Endothelial cell of hepatic sinusoid (primary cell): ENCODE measurements around the gene RAD51B.
"Not testable (repeated sequence)": the region's sequence is repeated elsewhere in the genome, so short reads cannot be mapped to it uniquely, and the experiment has no call there.

Experiments used
- in situ Hi-C: cut with HindIII; loops from 2 replicates; pipeline ENCODE4 v1.10.0; 2017; ENCODE audit warnings: low sequenced_read_pairs

RAD51B gene

DNA sequence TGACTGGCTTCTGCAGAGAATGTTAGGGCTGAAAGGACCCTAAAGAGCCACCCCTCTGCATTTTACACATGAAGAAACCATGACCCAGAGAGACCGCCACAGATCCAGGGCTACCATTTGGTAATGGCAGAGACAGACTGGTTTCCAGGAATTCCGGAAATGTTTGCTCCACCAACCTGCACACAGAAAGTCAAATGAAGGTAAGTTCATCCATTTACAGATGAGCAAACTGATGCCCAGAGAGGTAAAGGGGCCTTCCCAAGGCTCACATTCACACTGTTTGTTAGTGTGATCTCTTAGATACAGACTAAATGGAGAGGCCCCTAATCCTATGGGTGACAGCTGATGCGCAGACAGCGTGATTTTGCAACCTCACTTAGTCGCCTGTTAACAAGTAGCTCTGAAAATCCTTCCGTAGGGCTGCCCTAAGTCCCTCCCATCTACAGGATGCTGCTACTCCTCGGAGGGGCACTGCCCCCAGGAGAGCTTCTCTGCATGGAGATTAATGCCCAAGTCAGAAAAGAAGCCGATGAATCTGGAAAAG, 939.5 kb downstream of the RAD51B start:
- in situ Hi-C loops: no loop called here

DNA sequence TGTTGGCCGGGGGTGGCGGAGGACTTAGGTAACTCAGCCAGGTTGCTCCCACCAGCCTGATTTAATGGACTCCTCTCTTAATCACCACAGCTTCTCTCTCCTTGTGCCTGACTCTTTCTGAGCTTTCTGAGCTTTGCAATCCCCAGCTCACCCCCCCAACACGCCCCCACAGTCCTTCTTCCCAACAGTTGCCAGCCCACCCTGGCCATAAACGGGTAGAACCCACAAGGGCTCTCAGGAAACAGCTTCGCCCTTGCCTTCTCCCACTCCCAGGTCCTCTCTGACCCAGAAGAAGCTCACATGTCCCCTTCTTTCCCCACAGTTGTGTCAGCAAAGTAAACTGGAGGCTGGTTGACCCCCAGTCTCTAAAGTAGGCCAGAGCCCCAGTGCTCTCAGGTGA, 940.4 kb downstream of the RAD51B start:
- in situ Hi-C loops: no loop called here

DNA sequence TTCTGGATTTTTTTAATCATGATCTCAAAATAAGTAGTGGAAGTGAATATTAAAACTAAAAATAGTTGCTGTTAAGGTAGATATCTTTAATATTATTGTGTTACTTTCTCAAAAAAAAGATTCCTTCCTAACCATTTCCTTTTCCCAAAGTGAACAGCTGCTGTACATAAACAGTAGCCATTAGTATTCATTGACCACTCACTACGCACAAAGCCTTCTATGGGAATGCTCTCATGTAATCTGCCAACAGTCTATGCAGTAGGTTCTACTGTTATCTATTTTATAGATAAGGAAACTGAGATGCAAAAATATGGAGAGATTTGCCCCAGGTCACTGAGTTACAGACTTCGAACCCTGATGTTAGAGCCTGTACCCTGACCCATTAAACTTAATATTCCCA, 941.2 kb downstream of the RAD51B start:
- in situ Hi-C loops: no loop called here

DNA sequence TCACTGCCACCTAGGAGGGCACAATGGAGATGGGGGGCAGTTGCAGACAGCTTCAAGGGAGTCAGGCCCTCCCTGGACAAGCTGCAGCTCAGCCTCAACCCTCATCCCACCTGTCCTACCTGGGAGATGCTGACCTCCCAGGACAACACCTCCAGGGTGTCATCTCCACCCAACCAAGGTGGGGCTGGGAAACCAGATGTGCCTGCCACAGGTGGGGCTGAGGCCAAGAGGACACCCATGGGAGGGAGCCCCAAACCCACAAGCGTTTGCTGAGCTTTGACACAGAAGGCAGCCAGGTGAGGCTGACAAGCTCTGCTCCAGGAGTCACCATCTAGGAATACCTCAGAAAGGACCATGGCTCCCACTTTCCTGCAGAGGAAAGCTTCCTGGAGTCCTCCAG, 941.8 kb downstream of the RAD51B start:
- in situ Hi-C loops: no loop called here

DNA sequence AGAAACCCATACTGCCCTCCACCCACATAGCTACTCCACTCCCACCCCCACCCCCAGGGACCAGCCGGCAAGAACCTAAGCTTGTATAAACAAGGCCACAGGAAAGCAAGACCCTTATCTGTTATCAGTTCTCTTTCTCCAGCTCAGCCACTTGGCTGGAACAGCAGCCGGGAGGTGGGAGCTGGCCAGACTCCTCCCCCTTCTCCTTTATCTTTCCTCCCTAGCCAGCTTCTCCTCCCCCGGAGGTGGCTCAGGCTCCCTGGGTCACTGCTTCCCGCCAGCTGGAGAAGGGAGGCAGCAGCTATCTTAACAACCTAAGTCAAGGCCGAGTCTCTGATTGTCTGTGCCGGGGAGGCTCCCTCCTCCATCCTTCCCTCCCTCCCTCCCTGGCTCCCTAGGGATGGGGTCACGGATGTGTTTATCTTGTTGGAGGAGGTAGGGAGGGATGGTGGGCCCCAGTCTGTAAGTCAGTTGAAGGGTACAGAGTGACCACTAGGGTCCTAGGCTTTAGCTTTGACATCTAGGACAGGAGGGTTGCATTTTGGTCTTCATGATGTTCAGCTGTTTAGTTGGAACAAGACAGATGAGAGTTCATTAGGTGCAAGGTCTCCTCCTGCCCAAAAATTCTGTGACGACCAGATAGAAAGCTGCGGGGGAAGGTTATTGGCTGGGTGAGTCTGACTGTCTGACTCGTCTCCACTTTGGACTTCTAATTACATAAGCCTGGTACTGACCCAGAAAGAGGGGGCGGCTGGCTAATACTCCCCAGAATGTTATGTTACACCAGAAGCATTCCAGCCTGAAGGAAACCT, 943.6 kb downstream of the RAD51B start:
- in situ Hi-C loops: no loop called here

DNA sequence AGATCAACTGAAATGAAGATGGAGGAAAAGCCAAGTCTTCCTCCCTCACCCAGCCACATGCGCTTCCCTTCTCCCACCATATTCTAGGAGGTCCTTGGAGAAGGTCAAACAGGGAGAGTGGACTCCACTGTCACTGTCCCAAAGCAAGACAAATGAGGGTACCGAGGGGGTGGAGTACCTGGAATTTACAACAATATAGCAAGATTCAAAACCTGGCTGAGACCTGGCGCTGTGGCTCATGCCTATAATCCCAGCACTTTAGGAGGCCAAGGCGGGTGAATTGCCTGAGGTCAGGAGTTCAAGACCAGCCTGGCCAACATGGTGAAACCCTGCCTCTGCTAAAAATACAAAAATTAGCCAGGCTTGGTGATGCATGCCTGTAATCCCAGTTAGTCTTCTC, 944.3 kb downstream of the RAD51B start:
- in situ Hi-C loops: not testable (repeated sequence)

DNA sequence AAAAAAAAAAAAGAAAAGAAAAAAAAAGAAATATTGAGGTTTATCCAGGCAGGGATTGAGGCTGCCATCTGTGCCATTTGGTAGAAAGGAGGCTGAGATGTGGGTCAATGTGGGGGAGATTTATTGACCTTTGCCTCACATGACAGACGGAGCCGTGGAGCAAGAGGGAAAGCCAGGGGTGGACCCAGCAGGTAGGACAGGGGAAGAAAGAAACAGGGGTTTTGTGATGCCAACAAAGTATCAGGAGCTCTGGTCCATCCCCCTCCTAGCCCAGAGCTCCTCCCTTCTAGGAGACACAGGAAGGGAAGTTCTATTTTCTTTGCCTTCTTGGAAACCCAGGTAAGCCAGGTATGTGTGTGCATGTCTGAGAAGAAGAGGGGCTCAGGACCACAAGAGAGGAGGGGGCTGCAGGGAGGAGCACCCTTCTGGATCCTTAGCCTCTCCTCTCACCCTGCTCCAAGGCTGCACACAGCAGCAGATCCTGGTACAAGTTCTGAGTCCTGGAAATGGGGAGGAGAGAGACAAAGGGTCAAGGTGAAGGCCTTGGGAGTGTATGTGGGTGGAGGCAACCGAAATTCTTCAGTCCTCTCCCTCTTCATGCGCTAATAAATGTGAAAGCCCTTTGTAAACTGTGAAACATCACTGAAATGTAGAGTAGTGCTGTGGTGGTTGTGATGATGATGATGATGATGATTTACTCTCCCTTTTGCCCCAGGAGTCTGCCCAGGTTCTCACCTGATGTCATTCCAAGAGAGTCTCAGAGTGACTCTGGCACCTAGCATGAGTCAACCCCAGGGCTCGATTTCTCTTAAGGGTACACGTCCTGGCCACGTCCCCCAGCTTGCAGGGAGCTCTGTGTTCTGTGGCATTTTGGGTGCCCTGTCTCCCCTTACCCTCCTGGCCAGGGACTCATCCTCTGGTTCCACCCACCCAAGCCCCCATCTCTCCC, 947.0 kb downstream of the RAD51B start:
- in situ Hi-C loops: no loop called here

DNA sequence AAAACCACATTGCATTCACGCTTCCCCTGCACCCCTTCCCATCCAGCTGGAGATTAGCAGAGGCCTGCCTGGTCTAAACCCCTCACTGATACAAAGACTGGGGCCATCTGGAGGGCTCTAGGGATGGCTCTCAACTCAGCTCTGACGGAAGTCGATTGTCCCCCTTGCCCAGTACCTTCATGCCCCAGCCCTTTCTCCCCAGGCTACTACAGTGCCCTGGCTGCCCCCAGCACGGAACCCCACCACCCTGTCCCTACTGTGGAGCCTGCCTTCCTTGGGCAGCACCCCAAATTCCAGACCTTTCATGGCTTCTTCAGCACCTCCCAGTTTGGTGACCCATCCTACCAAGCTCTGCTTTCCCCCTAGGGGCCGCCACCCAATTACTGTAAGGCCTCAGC, 947.7 kb downstream of the RAD51B start:
- in situ Hi-C loops: no loop called here

DNA sequence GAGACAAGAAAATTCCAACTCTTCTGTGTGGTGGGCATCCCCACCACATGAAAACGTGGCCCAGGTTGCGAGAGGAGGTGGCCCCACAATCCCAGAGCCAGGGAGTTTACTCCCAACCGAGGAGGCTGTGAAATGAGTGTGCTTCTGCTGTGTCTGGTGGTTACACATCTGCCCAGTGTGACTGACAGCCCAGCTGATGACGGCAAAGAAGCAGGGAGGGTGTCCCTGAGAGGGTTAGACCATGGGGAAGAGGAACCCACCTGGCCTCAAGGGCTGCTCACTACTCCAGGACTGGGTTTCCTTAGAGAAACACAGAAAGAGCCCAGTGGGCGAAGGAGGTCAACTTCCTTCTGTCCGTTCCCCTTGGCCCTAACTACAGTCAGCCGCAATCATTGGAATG, 948.7 kb downstream of the RAD51B start:
- in situ Hi-C loops: no loop called here

DNA sequence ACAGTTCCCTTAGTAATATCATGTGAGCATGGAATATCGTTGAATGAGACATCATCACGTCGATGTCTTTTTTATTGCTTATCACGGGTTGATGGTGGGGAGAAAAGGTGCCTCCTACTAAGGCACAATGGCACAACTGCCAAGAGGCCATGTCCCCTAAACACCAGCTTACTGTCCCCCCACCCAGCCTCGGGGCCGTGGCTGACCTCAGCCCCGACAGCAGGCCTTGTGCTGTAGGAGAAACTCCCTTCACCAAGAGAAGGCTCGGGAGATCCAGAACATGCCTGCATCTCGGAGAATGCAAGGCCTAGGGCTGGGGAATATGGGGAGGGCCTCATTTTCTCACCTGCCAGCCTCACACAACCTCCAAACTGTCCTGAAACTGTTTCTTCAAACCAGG, 950.5 kb downstream of the RAD51B start:
- in situ Hi-C loops: no loop called here

DNA sequence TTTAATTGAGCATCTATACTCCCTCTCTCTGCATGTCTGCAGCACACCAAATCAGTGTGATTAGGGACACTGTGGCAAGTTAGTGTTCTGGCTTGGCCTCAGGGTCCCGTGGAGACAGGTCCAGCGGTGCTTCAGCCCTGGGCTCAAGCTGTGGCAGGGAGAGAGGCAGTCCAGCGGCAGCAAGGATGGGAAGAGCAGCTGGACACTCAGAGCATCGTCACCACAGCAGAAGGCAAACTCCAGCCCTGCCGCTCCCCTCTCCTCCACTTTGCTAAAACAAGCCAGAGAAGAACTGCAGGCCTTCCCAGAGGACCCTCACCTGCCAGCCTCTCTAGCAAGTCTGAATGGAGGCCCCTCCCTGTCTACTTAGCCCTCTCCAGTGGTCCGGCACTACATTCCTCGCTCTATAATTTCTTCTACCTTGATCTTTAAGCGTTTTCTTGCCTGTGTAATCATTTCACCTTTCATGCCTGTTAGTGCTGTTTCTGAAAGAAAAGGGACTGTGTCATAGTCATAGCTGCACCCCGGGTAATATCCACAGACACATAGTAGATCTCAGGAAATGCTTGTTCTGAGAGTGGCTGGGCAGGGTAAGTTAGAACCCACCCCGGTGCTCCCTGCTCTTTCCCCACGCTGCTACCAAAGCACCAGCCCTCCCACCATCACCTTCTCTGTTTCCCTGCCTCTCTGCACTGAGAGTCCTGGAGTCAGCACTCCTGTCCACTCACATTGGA, 951.1 kb downstream of the RAD51B start:
- in situ Hi-C loops: no loop called here

DNA sequence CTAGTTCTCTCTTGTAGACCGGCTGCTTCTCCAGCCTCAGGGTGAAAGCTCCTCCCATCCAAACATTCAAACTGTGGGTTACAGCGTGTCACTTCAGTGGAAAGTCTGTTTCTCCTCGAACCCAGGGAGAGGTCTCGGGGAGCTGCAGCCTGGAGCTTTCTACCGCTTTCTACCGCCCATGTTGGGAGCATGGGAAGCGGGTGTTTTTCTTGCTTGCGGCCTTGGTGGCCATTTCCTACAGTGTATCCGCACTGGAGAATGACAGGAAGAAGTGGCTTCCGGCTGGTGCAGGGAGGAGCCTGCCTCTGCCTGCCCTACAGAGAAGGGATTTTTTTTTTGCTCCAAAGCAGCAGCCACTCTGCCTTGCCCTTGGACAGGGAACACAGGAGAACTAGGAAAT, 952.1 kb downstream of the RAD51B start:
- in situ Hi-C loops: no loop called here

DNA sequence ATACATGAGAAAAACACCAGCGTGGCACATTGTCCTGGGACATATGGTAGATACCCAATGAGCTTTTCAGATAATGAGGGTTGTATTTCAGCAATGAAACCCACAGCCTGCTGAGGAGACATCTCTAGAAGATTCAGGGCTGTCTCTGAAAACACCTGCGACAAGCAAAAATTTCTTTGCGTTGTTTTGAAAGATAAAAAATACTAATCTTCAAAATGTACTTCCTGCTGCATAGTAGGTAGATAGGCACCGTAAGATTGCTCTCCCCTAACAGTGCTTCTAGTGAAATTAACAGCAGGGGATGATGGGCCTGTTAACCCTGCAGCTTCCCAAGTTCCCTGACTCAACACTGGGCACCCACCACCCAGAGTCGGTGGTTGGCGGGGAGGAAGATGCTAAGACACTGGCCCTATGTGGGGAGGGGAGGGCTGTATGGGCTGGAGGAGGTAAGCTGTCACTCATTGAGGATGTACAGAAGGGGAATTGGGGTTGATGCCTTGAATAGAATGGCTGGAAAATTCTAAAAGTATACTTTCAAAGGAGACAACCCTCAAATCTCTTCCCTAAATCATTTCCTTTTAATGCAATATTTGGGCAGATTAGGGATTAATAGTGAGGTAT, 953.3 kb downstream of the RAD51B start:
- in situ Hi-C loops: no loop called here

DNA sequence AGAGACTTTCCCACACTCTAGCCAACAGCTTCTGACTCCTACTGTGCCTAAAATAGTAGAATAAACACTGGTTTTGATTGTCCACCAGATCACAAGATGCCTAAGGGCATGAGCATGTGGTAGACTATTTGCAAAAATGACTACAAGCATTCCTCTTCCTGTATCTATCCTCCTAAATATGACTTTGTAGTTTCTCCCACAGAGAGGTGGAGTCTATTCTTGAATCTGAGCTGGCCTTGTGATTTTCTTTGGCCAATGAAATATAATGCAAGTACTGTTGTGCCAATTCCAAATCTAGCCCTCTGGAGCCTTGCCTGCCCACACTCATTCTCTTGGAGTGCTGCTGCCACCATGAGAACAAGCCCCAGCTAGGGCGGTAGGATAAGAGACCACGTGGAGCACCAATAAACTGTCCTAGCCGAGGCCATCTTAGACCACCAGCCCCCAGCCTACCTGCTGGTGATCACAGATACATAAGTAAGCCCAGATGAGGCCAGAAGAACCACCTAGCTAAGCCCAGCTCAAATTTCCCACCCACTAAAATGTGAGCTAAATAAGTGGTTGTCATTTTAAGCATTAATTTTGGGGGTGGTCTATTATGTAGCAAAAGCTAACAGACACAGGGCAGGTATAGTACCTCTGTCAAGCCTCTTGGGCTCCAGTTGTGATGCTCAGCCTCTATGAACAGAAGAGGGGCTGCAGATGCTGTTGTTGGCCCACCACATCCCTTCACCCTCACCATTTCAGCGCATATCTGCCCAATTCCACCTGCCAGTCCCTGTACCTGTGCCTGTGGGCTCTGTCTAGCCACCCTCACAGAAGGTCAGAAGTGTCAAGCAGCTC, 955.4 kb downstream of the RAD51B start:
- in situ Hi-C loops: no loop called here

DNA sequence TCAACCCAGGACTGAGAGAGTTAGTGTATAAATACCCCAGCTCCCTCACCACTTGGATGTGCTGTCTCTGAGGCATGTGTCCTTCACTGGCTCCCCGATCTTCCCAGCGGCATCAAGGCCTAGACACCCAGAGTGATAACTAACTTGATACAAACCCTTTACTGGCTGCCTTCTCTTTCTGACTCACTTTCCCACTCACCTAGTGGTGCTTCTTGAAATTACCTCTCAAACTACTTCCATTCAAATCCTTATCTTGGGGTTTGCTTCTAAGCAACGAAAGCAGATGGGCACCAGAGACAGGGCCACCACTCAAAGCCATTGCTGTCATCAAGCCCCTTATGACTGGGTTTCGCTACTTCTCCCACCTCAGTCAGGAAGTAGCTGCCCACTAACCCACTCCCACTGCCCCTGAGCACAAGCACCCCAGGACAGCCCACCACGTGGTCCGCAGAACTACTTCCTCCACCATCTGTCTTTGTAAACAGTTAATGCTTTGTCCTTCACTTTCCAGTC, 956.1 kb downstream of the RAD51B start:
- in situ Hi-C loops: no loop called here

DNA sequence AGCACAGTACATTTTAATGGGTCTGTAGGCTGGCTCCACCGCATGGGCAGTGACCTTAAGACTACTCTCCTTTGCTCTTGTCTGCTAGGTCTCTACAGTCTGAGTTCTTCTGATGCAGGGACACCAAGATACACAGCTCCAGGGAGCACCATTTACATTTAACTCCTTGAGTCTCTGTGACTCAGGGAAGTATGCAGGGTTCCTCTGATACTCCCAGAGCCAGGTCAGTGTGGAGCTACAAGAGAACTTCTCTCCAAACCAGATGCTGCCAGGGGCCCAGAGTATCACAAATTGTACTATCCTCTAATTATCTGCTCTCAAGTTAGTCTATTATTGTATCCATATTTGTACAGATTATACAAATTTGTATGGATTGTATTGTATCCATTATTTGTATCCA, 958.1 kb downstream of the RAD51B start:
- in situ Hi-C loops: no loop called here
